DMS53 treated with DMSO at 0.1 percent for 48 hours (cell line): Measurements from ENCODE around the gene KARS1.
A peak's percentile ranks its signal among the peaks of the same experiment; 100 is the strongest.
"Not testable (repeated sequence)": the region's sequence is repeated elsewhere in the genome, so short reads cannot be mapped to it uniquely, and the experiment has no call there.

Experiments
- DNase-seq: peaks from one replicate; lab custom pipeline; 2025; ENCODE audit not compliant: unreplicated experiment; lab: John Stamatoyannopoulos, UW

KARS1 gene

DNA sequence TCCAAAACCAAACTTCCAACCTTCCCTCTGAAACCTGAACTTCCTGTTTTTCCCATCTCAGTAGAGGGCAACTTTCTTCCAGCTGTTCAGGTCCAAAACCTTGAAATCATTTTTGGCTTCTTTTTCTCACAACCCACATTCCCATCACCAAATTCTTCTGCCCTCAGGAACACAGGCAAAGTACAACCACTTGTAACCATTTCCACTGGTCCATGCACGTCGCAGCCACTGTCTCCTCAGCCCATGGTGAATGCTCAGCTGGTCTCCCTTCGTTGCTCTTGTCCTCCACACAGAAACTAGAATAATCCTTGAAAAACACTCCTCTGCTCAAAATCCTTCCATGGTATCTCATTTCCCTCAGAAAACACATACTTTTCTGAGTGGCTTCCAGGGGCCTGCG is 20.7 kb downstream of the KARS1 start:
- no peak for DNase-seq

DNA sequence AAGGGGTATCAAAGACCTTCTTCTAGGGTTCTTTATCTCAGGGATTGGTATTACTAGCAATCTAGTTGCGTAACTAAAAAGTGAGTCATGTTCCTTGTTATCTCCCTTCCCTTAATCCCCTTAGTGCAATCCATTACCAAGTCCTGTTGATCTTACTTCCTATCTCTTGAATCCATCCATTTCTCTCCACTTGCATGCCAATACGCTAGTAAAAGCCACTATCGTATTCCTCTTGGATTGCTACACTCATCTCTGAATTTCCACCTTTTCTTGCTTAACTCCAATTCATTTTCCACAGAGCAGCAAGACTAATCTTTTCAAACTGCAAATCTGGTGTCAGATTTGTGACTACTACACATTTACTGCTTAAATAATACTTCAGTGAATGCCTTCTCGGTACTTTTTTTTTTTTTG is 22.5 kb downstream of the KARS1 start:
- no peak for DNase-seq

DNA sequence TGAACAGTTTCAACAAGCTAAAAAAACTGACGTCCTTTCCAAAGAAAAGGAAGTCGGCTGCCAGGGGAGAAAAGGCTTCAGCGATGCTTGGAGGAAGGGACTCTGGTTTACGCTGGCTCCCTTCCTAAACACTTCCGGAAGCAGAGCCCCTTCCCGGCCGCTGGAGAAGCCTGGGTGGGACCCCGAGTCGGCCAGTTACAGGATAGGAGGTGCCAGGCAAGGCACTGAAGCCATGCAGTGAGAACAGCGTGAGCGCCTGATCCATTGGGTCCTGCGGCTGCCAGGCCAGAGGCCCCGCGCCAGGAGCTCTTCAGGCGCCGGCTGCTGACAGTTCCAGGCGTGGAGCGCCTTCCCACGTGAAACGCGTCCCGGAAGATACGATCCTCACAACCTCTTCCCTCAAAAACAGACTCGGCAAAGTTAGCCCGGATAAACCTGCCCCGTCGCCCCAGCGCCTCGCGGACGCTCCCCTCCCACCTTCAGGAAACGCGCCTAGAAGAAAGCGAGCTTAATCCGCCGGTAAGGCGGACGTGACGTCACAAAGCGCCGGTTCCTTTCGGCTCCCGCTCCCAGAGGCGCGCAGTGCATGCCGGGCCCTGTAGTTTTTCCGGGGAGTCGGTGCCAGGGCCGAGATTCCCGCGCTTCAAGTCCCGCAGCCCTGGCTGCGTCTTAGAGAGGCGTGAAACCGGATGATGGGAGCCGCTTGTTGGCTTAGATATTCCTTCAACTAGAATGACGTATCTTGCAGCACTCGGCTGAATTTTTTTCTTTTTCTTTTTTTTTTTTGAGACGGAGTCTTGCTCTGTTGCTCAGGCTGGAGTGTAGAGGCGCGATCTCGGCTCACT is 24.5 kb downstream of the KARS1 start, which contains the start of gene ADAT1:
ADAT1 (minus strand) TSS at position 521 of the 845 bp plus-strand sequence. CDS start 2,482 bp downstream, outside the sequence.
- DNase-seq: peak; percentile 89

DNA sequence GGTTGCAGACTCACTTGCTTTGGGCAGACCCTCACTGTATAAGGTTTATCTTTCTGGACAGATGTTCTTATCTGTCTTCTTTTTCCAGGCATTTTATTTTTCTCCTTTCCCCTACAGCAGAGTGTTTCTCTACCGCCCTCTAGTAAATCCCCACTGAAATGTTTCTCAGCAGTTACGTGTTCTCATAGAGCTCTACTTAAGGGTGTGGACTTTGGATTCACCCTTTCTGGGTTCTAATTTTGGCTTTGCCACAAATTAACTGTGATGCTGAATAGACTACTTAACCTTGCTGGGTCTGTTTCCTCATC is 26.3 kb downstream of the KARS1 start:
- no peak for DNase-seq

DNA sequence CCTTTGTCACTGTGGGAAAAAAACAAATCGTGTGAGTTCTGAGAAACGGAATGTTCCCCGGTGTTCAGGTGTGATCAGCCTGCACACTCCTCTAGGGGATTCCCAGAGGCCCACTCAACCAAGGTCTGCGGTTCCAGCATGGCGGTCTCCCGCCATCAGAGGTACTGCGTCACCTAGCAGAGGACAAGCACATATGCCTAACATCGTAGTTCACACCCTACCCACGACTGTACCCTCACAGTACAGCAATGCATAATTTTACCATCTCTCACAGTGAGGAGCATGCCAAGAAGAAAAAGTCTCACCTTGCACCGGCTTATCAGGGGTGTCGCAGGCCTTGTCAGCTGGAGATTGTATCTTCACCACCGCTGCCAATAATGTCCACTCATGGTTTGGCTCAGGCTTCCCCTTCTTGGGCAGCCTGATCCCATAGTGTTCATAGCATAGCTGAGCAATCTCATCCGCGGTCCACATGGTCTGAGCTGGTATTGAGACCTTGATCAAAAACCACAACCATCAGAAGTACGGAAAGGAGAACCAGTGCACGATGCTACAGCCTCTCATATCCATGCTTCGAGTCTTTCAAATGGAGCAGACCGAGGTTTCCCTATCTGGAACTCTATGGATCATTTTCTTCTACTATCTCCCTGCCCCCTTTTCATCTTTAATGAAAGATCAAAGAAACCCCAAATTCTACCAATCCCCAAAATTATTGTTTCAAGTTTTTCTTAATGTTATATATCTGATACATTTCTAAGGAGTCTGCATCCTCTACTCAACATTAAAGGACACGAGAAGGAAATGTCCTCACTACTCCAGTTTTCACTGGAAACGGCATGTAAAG is 26.9 kb downstream of the KARS1 start:
- no peak for DNase-seq

DNA sequence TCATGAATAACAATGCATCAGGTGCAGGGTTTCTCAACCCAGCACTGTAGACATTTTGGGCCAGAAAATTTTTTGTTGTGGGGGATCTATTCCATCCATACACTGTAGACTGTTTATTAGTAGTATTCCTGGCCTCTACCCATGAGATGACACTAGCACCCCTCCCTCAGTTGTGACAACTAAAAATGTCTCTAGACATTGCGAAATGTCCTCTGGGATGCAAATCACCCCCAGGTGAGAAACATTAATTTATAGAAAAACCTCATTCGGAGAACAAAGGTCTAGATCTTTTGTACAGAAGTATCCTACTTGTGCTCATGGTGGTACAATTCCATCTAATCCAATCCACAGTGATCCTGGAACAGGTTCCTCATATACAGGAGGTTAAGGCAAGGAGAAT is 28.7 kb downstream of the KARS1 start:
- no peak for DNase-seq

DNA sequence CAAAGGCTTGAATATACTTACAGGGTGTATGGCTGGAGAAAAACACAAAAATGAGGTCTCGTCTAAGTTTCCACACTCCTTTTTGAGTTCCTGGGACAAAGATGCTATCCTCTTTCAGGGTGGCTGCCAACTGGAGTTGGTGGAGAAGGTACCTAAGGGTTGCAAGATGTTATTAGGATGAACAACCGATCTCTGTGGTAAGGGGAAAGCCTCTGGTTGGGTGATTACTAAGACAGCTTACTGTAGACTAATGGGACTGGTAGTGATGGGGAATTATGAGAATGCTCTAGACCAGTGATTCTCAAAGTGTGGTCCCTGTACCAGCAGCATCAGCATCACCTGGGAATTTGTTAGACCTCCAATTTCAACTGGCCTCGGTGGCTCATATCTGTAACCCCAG is 30.3 kb downstream of the KARS1 start:
- DNase-seq: no peak

DNA sequence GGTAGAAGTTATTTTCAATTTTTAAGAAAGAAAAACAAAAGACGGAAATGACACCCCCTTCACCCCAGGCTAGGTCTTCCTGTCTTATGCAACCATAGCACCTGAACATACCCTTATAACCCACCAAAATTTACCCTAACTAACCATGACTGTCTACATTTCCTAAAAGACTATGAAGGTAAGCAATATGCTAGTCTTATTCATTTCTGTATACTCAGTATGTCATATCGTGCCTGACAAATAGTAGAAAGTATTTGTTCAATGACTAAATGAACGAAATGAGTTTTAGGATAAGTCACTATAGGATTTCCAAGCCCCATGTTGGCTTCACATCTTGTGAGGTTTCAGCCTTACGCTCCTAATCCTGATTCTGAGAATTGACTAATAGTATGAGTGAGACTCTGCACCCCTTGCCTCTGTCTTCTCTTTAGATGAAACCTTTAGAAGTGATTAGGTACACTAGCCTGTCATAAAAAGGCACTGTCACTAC is 30.9 kb downstream of the KARS1 start:
- DNase-seq: no peak

DNA sequence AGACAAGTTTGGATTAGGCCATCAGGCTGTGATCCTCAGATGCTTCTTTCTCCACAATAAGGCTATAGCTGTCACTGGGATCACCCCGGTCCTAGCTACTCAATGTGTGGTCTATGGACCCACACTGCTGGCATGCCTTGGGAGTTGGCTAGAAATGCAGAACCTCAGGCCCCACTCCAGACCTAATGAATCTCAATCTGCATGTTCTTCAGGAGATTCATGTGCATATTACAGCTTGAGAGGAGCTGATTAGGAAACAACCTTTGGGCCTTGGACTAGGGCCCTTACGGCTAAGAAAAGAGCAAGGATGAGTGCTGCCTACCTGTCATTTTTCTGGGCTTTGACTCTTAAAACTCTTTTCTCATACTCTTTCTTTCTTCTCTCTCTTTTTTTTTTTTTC is 31.8 kb downstream of the KARS1 start:
- DNase-seq: no peak

DNA sequence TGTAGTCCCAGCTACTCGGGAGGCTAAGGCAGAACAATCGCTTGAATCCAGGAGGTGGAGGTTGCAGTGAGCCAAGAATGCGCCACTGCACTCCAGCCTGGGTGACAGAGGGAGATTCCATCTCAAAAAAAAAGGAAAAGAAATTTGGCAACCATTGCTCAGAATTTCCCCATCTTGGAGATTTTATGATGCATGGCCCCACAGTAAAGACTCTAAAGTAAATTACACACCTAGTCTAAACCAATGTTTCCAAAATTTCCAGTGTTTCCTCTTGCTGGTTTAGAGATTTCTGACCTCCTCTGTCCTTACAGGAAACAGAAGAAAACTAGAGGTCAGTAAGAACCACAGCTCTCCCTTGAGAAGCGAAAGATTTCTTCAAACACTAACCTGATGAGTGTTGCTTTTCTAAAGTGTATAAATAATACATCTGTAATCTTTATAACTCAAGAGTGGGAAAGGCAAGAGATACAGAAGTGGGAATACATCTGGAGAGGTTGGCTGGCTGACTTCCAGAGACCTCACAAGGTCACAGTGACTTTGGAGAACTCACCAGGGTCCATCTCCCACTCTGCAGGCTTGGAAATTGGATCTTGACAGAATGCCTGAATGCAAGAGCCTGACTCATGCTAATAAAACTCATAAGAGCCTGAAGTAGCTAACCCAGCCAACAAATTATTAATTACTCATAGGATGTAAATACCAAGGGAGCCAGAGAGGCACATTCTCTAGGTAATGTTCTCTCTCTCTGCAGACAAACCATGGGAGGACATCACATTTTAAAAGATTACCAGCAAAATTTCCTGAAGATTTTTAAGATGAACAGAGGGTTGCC is 33.2 kb downstream of the KARS1 start:
- DNase-seq: no peak

DNA sequence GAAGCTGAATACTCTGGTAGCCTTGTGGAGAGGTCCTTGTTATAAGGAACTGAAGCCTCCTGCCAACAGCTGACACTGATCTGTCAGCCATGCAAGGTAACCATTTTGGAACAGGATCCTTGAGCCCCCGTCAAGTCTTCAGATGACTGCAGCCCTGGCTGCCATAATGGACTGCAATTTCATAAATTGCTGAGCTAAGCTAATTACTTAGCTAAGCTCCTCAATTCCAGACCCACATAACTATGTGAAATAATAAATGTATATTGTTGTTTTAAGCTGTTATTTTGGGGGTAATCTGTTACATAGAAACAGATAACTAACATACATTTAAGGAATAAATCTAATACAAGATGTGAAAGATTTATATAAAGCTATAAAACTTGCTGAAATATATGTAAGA is 41.0 kb downstream of the KARS1 start:
- no peak for DNase-seq

DNA sequence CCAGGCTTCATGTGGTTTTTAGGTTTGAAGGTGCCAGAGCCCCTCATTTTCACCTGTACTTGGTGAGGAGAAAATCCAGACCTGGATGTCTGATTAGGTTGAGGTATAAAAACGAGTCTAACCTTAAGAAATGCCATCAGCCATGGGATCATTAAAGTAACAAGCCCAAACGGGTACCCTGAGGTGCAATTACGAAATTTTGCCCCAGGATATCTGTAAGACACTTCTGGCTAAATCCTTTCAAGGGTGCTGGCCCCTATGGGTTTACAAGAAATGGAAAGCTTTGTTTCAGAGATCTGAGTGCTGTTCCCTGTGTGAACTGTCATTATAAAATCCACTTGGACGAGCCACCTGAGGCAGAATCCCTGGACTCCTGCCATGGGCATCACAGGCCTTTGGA is 44.2 kb downstream of the KARS1 start:
- no peak for DNase-seq

DNA sequence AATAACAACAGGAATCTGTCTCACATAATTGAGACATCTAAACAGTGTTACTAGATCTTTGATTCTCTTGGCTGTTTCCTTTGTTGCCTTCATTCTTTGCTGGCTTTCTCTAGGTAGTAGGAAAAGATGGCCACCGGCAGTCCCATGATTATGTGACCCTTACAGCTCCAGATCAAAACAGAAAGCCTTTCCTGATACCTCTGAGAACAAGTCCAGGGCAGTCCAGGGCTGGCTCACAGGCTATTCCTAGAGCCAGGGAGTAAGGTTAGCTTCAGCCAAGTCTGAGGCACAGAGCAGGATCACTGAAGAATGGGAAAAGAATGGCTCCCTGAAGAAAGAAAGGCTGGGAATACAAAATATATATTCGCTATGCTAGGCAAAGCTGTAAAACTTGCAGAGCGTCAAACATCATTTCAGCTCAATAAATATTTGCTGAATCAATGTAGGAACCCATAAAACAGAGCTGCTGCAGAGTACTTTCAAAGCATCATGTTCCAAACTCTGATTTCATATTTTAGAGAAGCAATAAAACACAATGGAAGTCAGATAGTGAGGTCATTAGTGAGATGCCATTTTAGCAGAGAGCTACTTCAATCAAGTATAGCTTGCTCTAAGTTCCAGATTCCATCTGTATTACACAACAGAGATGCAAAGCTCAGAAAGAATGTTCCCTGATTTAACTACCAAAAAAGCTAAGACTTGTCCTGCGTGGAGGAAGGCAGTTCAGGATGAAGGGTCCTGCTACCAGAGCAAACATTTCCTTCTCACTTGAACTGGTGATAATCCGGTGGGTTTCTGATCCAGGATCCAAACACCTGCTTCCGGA is 47.8 kb downstream of the KARS1 start:
- DNase-seq: no peak

DNA sequence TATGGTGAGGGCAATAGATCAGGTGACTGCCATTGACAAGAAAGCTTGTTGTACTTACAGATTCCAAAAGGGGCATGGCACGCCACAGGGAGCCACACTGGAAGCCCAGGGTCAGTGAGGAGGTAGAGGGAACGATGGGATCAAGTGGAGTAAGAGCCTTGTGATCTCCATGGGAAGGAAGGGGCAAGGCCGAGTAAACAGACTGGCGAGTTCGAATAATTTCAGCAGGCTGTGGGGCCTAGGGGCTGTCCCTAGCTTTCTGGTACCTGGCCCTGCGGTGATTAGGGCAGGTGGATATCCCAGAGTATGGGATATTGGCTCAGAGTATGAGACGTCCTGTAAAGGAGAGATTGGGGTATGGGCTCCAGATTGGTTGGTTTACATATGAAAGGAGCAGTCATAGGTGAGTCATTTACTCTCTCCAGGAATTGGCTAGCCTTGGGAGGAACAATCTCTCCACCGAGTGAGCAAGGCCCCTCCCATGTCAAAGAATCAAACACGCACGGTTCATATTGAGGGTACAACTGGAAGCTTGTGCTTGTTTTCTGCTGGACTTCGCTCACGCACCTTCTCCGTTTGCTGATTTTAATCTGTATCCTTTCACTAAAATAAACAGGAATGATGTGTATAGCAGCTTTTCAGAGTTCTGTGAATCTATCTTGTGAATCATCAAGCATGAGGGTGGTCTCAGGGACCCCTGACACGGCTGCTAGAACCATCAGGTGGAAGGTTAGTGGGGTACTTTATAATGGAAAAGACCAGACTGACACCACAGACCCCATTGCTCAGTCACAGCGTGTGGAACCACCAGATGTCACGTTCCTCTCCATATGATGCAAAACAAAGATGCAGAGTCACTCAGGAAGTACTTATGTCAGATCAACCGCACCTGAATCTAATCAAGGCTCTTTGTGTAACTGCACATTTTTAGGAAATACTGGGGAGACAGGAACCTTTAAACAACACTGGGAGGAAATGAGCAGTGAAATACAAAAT is 53.3 kb downstream of the KARS1 start:
- peak; percentile 46 for DNase-seq

DNA sequence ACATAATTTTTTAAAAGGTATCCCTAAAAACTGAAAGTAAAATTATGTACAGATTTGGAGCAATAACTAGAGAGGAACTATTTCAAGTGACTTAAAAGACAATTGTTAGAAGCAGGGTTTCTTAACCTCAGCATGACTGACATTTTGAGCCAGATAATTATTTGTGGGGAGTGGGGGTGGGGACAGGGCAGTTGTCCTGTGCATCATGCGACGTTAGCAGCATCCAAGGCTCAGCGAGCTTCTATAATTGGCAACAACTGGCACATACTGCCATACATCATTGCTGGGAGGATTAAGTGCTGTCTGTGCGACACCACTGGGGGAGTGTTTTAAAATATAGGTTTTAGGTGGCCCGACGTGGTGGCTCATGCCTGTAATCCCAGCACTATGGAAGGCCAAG is 54.2 kb downstream of the KARS1 start:
- DNase-seq: no peak

DNA sequence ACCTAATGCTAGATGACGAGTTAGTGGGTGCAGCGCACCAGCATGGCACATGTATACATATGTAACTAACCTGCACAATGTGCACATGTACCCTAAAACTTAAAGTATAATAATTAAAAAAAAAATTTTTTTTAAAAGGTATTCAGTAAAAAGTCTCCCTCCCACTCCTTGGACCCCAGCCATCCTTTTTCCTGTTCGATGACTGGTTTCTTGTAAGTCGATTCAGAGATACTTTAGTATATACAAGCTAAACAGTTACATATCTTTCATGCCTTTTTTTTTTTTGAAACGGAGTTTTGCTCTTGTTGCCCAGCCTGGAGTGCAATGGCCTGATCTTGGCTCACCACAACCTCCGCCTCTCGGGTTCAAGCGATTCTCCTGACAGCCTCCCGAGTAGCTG is 55.5 kb downstream of the KARS1 start:
- not testable (repeated sequence) for DNase-seq

DNA sequence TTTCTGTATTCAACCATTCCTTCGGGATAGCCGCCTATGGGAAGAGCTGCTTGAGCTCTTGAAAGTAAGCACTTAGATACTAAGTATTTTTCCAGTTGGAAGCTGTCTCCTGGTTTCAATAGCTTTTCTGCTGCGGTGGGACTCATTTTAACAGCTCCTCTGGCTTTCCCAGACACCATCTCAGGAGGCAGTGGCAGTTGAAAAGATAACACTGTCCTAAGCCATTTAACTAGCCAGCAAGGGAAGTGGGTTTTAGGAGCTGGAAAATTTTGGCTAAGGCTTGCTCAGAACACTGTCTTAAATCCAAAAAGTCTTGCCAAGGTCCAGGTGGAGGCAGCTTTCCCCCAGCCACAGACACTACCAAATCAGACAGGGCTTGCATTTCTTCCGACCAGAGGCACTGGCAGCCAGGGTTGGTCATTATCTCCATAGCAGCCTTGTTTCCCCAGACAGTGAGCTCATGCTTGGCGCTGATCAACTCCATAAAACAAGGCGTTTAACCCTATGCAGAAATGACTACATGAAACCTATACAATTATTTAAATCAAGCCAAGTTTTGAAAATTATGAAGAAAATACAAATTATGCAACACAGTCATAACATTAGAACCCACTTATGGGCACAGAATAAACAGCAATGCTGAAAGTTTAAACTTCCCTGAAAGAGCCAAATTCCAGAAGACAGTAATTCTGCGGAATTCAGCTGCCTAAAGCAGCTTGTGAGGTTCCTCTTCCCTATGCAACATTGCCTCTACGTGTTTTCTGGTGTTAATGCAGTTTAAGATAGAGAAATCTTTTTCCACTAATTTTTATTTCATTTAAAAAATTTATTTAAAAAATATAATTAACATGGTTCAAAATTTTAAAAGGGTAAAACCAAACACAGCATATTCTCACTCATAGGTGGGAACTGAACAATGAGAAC is 56.3 kb downstream of the KARS1 start:
- no peak for DNase-seq

DNA sequence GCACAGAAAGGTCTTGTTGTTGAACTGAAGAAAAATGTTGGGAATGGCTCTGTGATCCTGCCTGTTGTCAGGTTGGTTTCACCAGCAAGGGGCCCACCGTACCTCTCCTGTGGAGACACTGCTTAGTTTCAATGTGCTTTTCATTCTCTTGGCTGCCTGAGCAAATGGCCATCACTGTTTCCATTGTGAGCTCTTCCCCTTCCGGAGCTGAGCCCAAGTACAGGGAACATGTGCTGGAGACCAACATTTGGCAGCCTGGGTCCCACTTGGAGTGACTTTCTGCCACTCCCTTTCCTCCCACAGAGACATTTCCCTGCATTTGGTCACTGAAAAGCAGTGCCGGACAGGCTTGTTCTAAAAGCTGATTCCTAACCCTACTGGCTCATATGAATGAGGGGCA is 58.2 kb downstream of the KARS1 start:
- DNase-seq: no peak
